Measurements from ENCODE around the gene MAP4K2. TPM values are rescaled to one million over a fixed set of nuclear protein-coding genes. Genes with fewer than 3 reads are reported as not detected.
"Not testable (repeated sequence)": the region's sequence is repeated elsewhere in the genome, so short reads cannot be mapped to it uniquely, and the experiment has no call there.

MAP4K2 gene
- polyA plus RNA-seq (2013, experiment 1 of 2; ENCODE audit: insufficient read length): 16.9 TPM
- polyA plus RNA-seq (2013, experiment 2 of 2; ENCODE audit: insufficient read length): 10.7 TPM

DNA sequence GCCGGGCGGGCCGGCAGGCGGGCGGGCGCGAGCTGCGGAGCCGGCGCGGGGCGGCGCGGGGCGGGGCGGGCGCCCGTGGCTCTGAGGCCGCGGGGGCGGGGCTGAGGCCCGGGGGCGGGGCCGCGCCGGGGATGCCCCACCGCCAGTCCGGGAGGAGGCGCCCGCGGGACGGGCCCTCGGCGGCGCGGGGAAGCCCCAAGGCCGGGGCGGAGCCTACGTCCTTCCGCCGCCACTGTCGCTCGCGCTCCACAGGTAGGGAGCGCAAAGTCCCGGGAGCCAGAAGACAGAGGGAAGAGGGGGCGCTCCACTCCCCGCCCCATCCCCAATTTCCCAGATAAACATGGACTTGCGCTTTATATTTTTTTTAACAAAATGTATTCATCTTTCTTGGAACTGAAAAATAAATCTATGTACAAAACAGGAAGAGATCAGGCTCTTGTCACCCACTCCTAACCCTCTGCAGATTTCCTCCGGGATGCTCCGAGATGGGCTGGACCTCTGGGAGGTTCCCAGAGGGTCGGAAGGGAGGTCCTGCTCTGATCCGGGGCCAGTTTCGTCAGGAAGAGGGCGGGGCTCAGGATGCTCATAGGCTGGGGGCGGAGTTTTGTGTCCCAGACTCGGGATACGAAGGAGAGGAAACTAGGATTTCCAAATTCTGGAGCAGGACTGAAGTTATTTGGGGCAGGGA, at the start of gene MAP4K2:
Gene MAP4K2 (minus strand): TSS at position 57 of the 688 bp plus-strand sequence. CDS start 65 bp downstream, outside the sequence.
- DNase-seq: peak; percentile 86

DNA sequence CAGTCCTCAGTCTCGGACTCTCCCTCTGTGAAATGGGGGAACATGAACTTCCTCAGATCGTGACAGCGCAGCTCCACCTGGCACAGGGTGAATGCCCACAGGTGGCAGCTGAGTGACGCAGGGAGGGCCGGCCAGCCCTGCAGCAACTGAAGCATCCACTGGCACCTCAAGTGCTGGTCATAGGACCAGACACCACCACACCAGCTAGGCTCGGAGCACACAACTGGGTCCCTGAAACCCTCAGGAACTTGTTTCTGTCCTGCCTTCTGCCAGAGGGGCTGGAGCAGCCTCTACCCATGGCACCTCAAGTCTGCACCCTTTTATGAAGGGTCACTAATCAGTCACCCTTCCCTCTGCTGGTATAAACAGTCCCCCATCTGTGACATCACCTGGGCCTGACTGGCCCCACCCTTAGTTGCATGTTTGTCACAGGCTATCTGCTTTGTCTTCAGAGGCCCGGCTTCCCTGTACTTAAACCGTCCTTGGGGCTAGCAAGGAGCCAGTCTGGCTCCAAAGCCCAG, 48.9 kb upstream of the MAP4K2 start:
- DNase-seq: no peak

DNA sequence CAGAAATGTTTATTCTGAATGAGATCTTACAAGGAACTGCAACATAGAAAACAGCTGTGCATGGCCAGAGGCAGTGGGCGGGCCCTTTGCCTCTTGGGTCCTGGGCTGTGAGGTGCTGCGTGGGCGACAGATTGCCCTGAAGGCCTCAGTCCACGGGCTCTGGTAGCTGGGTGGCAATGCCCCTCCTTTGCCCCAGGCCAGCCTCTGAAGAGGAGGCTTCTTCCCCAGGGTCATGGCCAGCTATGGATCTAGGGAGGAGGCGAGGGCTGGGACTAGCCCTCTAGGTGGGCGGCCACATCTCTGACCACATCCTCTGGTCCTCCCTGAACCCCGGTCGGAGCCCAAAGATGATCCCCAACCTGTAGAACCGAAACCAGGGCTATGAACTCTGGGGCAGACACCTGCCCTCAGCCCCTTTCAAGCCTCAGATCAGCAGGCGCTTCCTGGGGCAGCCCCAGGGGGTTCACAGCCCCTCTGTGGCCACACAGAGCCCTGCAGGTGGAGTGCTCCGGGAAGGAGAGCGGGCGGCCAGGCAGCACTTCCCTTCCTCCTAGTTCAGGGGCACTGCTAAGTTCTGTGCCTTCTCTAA, 48.1 kb upstream of the MAP4K2 start:
- no peak for DNase-seq

DNA sequence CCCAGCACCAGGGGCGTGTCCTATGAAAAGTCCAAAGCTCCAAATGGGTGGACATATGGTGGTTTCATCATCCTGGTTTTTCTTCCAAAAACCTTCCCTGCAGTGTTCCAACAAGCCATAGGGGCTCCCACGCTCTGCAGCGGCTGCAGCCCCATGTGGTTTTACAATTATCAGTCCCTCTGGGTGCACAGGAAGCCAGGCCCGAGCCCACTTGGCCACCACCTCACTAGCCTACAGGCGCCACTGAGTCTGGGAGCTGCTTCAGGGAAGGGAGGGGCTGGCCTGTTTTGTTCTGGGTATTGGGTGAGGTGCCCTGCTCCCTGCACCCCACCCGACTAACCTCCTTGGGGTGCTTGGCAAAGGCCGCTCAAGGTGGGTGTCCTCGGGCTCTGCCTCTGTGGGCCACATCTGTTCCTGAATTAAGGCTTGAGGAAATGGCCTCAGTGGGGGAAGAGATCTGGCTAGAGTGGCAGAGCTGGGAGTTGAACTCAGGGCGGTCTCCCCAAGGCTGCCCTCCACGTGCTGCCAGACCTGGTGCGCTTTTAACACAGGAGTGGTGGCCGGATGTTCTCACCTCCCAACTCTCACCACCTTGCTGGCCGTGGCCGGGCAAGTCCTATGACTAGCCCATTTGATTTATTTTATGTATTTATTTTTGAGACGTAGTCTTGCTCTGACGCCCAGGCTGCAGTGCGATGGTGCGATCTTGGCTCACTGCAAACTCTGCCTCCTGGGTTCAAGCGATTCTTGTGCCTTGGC, 46.8 kb upstream of the MAP4K2 start:
- no peak for DNase-seq

DNA sequence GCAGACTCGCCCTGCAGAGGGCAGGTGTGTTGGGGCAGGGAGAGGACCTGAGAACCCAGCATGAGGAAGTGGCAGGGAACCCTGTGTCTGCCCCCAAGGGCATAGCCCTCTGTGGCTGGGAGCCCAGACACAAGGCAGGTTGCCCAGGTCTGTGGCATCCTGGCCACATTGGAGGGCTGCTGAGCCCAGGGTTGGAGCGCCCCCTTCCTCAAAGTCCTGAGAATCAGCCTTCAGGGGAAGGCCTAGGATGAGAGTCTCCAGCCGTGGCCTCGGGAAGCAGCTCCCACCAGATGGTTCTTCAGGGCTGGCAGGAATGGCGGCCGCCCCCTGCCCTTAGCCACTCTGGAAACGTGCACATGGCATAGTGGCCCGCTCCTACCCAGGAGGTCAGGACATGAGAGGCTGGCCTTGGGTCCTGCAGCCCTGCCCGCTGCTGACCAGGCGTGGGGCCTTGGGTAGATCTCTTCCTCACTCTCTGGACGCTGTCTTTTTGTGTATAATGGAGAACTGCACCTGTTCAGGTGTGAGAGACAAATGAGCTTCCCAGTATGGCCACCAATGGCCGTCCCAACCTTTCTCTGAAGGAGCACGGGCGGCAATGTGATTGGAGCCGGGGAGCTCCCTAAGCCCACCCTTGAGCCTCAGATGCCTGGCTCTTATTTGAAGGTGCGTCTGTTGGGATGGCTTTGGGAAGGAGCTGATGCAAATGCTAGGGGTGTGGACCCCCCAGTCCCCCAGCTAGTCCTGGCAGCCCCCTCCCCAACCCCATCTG, 46.0 kb upstream of the MAP4K2 start:
- DNase-seq: no peak

DNA sequence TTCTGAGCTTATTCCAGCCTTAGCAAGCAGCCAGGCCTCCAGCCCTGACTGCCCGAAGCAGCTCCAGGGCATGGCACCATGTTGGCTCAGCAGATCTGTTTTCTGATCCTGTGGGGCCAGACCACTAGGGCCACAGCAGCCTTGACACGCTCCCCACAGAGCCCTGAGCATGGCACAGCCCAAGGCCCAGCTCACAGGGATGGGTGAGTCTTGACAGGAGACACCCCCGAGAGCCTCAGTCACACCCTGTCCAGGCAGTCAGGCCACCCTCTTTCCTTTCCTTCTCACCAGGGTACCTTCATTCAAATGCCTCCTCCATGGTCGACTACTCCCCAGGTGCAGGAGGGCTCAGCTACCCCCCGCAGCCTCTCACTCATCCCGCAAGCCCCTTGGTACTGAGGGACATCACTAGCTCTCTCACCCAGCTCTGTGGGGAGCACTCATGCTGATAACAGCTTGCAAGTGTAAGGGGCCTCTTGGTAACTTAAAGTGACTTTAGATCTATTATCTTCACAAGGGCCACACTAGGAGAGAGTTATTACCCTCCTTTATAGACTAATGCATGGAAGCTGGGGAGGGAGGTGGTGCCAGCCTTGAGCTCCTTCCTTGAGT, 45.3 kb upstream of the MAP4K2 start:
- no peak for DNase-seq

DNA sequence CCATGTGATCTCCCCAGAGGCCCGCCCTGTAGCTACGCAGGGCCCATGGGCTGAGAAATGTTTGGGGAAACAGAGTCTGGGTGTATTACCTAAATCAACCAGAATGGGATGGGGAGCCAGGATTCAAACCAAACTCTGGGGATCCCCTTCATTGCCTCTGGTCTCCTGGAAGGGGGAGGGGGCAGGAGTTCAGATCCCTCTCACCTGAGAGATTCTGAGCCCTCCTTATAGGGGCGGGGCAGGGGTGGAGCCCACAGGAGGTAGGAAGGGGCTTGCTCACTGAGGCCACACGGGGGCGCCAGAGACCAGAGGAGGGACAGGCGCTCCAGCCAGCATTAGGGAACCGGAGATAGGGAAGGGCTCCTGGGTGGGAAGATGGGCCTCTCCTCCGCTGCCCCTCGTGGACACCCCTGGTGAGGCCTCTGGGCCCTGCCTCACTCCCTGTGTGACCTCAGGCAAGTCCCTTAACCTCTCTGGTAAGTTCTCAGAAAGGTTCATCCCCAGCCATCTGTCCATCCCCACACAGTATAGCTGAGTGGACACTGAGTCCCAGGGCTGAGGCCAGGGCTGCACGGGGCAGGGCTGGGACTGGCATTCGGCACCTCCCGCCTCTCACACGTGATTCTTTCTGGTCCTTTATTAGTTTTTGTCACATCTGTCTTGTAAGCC, 44.1 kb upstream of the MAP4K2 start:
- DNase-seq: peak; percentile 88

DNA sequence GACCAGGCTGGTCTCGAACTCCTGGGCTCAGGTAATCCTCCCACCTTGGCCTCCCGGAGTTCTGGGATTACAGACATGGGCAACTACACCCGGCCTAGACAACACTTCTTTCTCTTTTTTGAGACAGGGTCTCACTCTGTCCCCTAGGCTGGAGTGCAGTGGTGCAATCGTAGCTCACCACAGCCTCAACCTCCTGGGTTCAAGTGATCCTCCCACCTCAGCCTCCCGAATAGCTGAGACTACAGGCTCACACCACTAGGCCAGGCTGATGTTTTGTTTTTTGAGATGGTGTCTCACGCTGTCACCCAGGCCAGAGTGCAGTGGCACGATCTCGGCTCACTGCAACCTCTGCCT, 42.7 kb upstream of the MAP4K2 start:
- DNase-seq: not testable (repeated sequence)

DNA sequence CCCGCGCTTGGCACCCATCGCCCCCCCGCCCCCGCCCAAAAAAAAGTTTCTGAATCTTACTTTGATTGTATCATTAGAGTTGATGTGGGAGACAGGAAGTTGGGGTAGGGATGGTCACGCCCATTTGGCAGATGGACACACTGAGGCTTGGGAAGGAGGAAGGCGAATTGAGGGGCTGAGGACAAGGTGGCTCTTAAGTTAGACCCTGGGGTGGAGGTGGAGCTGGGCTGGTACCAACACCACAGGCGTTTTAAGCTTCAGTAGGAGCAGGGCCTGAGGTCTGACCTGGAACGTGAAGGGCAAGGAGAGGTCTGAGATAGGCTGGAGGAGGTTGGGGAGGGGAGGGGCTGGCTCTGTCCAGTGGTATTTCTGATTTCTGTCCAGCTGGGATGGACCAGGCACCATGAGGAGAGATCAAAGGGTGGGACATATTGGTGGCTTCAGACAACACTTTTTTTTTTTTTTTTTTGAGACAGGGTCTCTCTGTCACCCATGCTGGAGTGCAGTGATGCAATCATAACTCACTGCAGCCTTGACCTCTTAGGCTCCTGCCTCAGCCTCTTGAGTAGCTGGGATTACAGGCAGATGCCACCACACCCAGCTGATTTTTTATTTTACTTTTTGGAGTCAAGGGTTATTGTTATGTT, 42.2 kb upstream of the MAP4K2 start:
- DNase-seq: no peak

DNA sequence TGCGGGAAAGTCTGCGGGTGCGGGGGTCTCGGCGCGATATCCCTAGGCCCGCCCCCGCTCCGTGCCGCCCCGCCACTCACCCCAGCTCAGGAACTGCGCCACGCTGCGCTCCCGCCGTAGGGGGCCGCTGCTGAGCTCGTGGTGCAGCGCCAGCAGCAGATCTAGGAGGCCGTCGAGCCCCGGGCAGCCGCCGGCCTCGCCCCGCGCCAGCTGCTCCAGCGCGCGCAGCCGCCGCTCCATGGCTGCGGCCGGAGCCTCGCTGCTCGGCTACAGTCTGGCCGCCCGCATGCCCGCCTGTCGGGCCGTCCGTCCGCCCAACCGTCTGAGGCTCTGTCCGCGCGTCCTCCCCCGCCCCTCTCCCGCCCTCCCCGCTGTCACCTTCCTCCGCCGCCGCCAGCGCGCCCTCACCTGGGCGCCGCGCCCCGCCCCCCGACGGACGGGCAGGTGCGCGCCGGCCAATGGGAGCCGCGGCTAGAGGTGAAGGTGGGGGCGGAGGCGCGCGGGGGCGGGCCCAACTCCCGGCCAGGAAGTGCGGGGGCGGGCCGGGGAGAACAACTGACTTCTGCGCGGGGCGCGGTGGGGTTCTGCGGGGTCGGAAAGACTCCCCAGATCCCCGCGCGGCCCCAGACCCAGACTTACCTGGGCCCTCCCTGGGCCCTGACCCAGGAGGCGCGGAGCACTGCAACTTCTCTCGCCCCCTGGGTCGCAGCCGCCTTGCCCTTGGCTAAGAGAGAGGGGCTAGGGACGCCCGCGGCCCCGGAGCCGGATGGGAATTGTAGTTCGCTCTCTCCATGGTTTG, 41.5 kb upstream of the MAP4K2 start, which contains the start of gene CDC42BPG:
Gene CDC42BPG (minus strand): TSS at position 324 of the 799 bp plus-strand sequence. CDS start 84 bp downstream, at position 240.
- peak; percentile 63 for DNase-seq

DNA sequence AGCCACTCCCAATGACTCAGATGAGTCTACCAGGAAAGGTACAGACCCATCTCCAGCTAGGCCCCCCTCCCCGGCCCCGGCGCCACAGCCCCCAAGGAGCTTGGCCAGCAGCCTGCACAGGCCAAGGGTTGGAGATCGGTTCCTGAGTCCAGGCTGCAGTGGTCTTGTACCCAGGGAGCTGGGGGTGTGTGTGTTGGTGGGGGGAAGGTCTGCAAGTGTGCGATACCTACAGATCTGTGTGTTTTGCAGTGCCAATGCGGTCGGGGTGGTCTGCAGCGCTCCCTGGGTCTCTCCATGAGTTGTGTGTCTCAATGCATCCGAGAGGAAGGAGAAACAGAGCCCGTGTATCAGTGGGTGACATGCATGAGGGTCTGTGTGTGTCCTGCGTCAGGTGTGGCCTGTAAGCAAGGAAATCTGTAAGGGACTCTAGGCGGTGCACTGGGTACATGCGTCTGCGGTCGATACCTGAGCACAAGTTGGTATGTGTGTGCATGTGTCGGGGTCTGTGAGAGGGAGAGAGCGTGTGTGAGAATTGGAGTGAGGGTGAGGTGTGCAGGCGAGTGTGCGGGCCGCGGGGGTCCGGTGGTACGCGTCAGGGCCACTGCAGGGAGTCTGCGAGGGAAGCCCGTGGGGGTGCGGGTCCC, 40.8 kb upstream of the MAP4K2 start:
- no peak for DNase-seq

DNA sequence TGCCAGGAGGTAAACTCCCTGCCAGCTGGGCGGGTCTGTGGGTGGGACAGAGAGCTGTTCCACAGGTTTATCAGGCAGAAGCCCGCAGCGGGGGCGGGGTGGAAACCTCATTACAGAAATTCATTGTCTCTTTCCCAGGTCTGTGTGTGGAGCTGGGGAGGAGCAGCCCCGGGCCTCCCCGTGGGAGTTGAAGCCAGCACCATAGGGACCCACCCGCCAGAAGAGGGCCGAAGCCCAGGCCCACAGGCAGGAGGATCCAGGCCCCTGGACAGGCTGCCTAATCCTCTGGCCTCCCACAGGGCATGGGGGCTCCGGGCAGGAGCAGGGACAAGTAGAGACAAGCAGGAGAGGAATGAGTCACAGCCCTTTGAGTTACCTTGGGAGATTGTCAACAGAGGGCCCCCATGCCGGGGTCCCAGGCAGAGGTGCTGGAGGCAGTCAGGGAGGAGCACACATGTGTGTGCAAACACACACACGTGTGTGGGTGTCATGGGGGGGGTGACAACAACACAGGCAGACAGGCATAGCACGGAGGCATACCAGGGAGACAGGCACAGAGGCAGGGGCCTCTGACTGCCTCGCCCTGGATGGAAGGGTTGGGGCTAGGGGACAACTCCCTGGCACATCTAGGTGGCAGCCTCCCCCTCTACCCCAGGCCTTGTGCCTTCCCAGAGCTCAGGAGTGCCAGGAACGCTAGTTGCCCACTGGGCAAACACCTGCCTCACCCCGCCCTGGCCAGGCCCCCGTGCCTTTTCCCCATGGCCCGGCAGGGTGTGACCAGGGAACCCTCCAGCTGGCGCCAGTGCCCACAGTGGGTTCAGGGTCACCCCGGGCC, 40.1 kb upstream of the MAP4K2 start:
- no peak for DNase-seq

DNA sequence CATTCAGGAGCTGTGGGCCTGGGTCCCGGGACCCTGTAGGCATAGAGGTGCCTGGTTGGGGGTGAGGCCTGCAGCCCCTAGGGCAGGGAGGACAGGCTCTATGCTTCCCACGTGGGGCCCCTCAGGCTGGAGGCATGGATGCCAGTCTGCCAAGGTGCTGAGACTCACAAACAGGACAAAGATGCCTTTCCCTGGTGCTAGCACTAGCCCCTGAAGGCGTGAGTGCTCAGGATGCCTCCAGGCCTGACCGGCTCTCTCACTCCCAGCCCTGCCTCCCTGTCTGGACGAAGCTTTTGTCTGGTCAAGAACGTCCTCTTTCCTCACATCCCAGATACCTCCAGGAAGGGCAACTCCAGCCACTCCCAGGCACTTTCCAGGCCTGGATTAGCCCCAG, 39.3 kb upstream of the MAP4K2 start:
- DNase-seq: no peak

DNA sequence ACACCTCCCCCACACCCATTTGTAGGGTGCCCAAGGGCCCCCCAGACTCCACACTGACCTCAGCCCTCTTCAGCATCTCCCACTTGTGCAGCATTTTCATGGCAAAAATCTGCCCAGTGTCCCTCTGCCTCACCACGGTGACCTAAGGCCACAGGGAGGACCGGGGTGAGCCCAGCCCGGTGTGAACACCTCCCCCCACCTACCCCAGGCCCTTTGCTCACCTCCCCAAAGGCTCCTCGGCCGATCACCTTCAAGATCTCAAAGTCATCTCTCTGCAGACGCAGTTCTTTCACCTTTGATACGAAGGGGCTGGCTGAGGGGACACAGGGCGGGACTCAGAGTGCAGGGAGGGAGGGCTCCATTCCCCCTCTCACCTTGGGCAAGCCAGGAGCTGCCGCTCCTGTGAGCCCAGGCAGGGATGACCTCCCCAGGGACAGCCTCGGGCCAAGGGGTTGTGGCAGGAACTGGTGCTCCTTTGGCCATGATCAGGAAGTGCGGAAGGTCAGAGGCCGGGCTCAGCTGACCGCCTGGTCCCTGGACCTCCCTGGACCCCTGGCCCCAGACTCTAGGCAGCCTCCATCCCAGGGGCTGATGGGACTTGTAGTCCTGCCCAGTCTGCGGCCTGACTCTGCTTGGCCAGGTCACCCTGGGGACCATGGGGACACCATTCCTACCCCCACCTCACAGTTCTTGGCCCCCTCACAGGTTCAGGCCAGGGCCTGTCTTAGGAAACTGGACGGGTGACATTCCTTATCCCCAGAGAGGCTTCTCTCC, 38.8 kb upstream of the MAP4K2 start:
- DNase-seq: no peak

DNA sequence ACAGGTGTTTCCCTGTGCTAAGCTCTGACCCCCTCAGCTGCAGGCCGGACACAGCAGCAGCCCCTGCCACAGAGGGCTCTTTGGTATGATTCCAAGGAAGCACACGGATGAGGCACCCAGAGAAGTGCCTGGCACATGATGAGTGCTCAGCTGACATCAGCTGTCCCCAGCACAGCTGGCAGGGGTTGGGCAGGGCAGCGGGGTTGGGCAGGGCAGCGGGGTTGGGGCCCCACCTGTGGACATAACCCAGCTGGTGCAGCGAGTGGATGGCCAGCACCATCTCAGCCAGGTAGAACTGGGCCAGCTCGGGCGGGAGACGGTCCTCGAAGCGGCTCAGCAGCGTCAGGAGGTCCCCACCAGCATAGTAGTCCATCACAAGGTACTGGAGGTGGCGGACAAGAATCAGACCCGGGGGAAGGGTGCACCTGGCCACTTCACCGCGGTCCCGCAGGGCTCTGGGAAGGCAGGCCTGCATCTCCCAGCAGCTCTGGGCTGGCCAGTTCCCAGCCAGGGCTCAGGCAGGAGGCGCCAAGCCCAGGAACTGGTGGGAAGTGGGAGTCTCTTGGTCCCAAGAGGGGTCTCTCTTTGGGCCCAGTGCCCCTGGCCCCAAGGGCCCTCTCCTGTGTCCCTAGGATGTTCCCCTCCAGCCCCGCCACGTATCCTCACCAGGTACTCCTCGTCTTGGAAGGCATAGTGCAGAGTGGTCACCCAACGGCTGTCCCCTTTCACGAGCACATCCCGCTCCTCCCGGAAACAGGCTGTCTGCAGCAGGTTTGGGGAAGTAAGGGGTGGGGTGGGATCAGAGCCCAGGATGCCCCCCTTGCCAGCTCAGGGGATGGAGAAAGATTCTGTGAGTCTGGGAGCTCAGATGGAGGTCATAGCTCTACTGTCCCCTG, 37.1 kb upstream of the MAP4K2 start:
- DNase-seq: no peak

DNA sequence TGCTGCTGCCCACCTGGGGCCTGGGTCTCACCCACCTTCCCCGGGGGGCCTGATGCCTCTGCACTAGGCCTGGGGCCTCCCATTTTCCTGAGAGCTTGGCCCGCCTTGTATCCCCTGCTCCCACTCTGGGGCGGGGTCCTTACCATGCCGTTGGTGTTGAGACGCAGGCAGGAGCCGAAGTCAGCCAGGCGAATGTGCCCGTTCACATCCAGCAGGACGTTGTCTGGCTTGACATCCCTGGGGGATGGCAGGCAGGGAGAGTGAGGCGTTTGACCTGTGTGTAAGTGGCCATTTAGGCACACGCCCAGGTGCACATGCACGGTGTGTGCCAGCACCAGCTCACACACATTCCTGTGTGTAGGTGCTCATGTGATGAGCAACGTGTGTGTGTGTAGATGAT, 36.3 kb upstream of the MAP4K2 start:
- DNase-seq: no peak

Measured in fibroblast of skin of back (primary cell).